CMK (cell line): ENCODE data around the gene UBTF.

Experiments
- DNase-seq: peaks from one replicate; pipeline ENCODE4 v3.0.0-alpha.2; 2010; ENCODE audit warnings: low read depth

UBTF gene

DNA sequence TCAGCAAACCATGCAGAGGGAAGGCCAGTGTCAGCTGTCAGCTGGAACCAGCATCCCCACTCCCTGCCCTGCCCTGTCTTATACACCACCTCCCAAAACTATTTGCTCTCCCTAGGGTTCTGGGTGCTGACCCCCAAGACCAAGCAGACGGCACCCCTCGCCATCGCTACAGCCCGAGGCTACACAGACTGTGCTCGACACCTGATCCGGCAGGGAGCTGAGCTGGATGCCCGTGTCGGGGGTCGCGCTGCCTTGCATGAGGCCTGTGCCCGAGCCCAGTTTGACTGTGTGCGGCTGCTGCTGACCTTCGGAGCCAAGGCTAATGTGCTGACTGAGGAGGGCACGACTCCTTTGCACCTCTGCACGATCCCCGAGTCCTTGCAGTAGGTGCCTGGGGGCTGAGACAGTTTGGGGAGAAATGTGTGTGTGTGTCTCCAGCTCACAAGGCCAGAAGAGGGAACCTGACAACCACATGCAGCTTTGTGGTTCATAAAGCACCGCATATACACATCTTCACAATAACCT, 47.5 kb downstream of the UBTF start:
- DNase-seq, result no peak

- DNase-seq, result no peak
Observed at GRCh38 chr17:44170499-44171201, 48.8 kb downstream of the UBTF start, which contains the start of gene ASB16. ASB16 (plus strand) TSS chr17:44170704; CDS start chr17:44170790, 86 bp downstream.

DNA sequence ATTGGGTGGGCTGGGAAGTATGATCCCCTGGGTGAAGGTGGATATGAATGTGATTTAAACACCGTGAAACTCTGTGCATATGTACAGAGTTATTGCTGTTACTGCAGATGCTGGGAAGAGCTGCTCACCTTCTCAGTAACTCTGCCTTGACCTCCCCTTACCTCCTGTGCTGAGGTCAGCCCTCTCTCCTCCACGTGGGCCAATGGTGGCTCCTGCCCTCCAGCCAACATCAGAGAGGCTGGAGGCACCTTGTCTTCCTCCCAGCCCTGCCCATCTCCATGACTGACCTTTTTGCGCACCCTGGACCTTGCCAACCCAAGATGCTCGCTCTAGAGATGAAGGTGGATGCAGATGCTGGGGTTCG, 49.4 kb downstream of the UBTF start:
- DNase-seq, result no peak

DNA sequence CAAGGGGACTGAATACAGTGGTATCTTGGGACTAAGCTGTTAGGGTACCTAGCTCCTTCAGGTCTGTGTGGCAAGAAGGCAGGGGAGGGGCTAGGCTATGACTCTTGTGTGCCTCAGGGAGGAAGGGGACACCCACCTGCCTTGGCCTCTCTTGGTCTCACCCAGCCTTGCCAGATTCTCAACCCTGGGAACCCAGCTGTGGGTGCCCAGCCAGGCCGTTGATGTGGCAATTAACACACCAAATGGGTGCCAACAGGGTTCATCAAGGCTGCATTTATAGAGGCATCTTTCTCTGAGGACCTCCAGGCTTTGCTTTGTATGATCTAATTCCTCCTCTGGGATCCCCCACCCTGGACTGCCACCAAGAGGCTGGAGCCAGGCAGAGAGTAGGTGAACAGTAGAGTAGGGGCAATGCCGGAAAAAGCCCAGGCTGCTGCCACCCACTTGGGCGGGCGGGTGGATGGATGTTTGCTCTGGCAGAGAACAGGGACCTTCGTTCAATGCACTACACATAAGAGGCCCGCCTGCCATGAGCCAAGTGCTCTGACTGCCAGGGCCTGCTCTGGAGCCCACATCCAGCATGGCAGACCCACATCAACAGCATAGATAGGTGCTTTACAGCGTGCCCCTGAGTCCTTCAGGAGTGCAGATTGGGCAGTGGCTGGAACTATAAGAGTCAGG, 52.2 kb downstream of the UBTF start:
- no peak for DNase-seq

- DNase-seq, result no peak
Observed at GRCh38 chr17:44164476-44164875, 55.0 kb downstream of the UBTF start.

GRCh38 chr17:44159519-44160210, 59.8 kb downstream of the UBTF start:
- DNase-seq, result peak; percentile 39

DNA sequence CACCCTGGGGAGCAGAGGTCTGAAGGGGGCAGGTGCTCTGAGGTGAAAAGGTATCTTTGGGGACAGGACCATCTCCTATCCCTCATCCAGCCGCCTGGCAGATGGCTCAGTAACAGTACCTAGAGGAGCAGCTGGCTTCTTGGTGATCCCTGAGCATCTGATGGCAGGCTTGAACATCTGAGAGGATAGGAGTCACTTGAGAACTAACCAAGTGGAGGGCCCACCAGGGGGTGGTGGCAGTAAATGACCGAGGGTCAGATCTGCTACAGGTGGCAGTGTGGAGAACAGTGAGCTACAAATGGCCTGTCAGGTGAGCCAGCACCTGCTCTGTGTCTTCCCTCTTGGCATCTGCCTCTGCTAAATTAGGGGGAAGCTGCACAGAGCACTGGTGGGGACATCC, 64.0 kb downstream of the UBTF start:
- no peak for DNase-seq
